Fibroblast of lung (primary cell): ENCODE measurements around the gene NSUN2.
A peak's percentile ranks its signal among the peaks of the same experiment; 100 is the strongest.

Source experiments
- EZH2 ChIP-seq: IDR thresholded peaks from 2 replicates; pipeline ENCODE4 v1.5.1; 2012; ENCODE audit warnings: low read length, control low read depth, mild to moderate bottlenecking; ENCODE audit errors: missing control alignments
- TF ChIP-seq, protein P1 (sequence below), 2 donors: IDR thresholded peaks in 1 of 2; conservative IDR thresholded peaks in 1 of 2; 1 replicate in 1 of 2; 2 replicates in 1 of 2; pipeline ENCODE4 v1.5.1; 2011 to 2012; ENCODE audit warnings: low read length in 2 of 2, control low read depth in 1 of 2, inconsistent platforms in 1 of 2, low read depth in 1 of 2, mild to moderate bottlenecking in 1 of 2

DNA sequence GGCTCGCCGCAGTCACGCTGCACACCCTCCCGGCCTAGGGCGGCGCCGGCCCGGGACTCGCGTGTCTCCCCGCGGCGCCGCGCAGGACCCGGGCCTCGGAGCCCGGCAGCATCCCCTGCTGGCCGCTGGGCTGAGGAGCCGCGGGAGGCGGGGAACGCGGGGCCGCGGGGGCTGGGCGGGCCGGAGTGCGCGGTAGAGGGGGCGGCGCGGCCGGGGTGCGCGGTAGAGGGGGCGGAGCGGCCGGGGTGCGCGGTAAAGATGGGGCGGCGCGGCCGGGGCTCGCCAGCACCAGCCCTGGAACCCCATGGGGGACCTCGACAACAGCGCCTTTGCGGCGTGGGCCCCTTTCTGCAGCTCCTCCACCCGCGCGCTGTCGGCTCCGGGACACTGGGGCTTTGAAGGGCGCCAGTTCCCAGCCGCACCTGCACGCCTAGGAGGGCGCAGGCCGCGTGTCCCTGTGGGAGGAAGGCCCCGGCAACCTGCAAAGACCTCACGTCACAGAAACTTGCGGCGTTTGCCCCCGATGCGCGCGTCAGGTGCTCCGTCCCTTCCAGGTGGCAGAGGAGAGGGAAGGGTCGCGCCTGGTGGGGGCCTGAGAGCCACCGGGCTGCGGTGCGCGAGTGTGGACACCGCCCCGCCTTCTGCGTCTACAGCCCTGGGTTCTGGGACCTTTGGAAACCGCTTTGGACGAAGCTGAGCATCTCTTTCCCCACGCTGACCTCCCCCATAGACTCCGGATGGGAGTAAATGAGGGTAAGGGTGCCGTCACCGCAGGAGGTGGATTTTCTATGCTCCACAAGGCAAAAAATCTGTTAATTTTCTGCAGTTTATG lies 49.6 kb downstream of the NSUN2 start:
- TF ChIP-seq, protein P1, sequence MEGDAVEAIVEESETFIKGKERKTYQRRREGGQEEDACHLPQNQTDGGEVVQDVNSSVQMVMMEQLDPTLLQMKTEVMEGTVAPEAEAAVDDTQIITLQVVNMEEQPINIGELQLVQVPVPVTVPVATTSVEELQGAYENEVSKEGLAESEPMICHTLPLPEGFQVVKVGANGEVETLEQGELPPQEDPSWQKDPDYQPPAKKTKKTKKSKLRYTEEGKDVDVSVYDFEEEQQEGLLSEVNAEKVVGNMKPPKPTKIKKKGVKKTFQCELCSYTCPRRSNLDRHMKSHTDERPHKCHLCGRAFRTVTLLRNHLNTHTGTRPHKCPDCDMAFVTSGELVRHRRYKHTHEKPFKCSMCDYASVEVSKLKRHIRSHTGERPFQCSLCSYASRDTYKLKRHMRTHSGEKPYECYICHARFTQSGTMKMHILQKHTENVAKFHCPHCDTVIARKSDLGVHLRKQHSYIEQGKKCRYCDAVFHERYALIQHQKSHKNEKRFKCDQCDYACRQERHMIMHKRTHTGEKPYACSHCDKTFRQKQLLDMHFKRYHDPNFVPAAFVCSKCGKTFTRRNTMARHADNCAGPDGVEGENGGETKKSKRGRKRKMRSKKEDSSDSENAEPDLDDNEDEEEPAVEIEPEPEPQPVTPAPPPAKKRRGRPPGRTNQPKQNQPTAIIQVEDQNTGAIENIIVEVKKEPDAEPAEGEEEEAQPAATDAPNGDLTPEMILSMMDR (conservative IDR thresholded peaks at IDR 0.05 in 1 of 2, IDR thresholded peaks at IDR 0.05 in 1 of 2; ENCODE audit: low read depth in 1 of 2, low read length in 2 of 2) = peak in 1 of 2 donors; percentile 11
- peak; percentile 21 for TF ChIP-seq EZH2
